Naive B cell (primary cell): ENCODE data around the gene ZNF674. TPM values are rescaled to one million over a fixed set of nuclear protein-coding genes. Genes with fewer than 3 reads are reported as not detected.

Experiments used
- ATAC-seq, 2 donors: fragments of 150-1000 bp; cut with Tn5 transposase; 2 replicates each; pipeline ENCODE4 v1.10.0; 2021; ENCODE audit warnings: low read depth in 2 of 2, mild to moderate bottlenecking in 2 of 2, moderate library complexity in 2 of 2
- DNase-seq: peaks from one replicate; pipeline ENCODE4 v3.0.0; 2022
- H3K27ac Mint-ChIP-seq, 6 donors: one replicate each; pipeline ENCODE4 v1.8.0; 2020 to 2022; ENCODE audit warnings: mild to moderate bottlenecking in 6 of 6, mixed read lengths in 6 of 6, moderate library complexity in 5 of 6, inconsistent platforms in 2 of 6
- H3K27me3 Mint-ChIP-seq, 3 donors: one replicate each; pipeline ENCODE4 v1.8.0; 2021 to 2022; ENCODE audit warnings: mixed read lengths in 3 of 3, mild to moderate bottlenecking in 1 of 3
- H3K36me3 Mint-ChIP-seq, 2 donors: one replicate each; pipeline ENCODE4 v1.8.0; 2020 to 2022; ENCODE audit warnings: mixed read lengths in 2 of 2, inconsistent platforms in 1 of 2, mild to moderate bottlenecking in 1 of 2
- H3K4me1 Mint-ChIP-seq, 3 donors: one replicate each; pipeline ENCODE4 v1.8.0; 2020 to 2022; ENCODE audit warnings: mixed read lengths in 3 of 3, inconsistent platforms in 1 of 3, mild to moderate bottlenecking in 1 of 3, moderate library complexity in 1 of 3
- H3K4me3 Mint-ChIP-seq, 8 donors: one replicate each; pipeline ENCODE4 v1.8.0; 2020 to 2022; ENCODE audit warnings: mild to moderate bottlenecking in 8 of 8, mixed read lengths in 8 of 8, moderate library complexity in 8 of 8, inconsistent platforms in 2 of 8
- H3K9me3 Mint-ChIP-seq, 7 donors: one replicate each; pipeline ENCODE4 v1.8.0; 2020 to 2022; ENCODE audit warnings: mixed read lengths in 7 of 7, mild to moderate bottlenecking in 5 of 7, inconsistent platforms in 2 of 7, moderate library complexity in 1 of 7
- polyA plus RNA-seq, 6 donors: library from polyadenylated mRNA; unstranded; fragments of 300-500 nt; fragmentation: Illumina TruSeq; gene quantifications; one replicate each; pipeline ENCODE4 v1.2.3, GENCODE V29; 2021; ENCODE audit warnings: low read depth in 6 of 6

The ZNF674 gene
- polyA plus RNA-seq: 1 to 10 TPM in 1 of 6 donors, under 1 TPM in 3, not detected in 2; 0.28 to 1.0 (median 0.57) TPM

DNA sequence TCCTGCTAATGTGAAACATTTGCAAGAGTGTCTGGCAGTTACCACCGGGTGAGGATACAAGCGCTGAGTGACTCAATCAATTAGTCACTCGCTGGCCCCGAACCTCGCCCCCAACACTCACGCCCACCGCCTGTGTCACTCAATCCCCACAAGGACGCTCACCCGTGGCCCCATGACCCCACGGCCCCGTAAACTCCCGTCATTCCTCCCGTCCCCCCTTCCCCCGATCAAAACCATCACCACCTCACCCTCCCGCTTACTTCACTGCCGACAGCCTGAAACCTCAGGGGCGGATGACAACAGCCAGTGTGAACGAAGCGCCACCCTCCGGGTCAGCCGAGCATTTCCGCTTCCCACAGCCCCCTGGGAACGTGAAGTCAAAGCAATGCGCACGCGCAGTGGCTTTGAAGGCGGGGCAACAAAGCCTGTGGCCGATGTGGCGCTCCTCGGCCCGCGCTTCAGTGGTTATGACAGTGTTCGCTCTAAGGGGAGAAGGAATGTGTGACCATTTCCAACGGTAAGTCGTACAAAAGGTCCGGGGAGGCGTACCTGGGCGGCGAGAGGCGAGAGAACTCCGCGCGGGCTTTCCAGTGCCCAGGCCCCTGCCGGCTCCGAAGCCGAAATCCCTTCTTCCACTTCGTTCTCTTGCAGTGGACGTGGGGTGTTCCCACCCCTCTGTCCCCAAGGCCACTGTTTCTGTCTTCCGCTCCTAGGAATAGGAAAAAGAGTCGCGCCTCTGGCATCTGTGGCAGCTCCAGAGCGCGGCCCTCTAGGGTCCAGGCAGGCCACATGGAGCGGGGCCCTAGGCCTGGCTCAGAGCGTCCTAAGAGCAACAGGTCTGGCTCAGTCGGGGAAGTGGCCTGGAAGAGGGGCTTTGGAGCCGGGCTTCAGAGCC, at the start of gene ZNF674:
Gene ZNF674, minus strand, starts transcription at position 311 of the 895 bp plus-strand sequence. CDS start 3,334 bp downstream, outside the sequence.
- ATAC-seq (peak; percentile 91 to 92), DNase-seq (peak; percentile 92)
- no peaks in the 10 kb centered on the region for H3K36me3 Mint-ChIP-seq
- no peaks in the 10 kb centered on the region for H3K9me3 Mint-ChIP-seq
- no peaks in the 10 kb centered on the region for H3K27me3 Mint-ChIP-seq
- peak within 1 kb of the TSS; percentile 90 to 99 (median 94) for H3K27ac Mint-ChIP-seq
- H3K4me1 Mint-ChIP-seq: peaks cover 5 to 25% (median 16%) of the 10 kb centered on the region in 3 donors
- peak within 1 kb of the TSS; percentile 87 to 98 (median 97) for H3K4me3 Mint-ChIP-seq

DNA sequence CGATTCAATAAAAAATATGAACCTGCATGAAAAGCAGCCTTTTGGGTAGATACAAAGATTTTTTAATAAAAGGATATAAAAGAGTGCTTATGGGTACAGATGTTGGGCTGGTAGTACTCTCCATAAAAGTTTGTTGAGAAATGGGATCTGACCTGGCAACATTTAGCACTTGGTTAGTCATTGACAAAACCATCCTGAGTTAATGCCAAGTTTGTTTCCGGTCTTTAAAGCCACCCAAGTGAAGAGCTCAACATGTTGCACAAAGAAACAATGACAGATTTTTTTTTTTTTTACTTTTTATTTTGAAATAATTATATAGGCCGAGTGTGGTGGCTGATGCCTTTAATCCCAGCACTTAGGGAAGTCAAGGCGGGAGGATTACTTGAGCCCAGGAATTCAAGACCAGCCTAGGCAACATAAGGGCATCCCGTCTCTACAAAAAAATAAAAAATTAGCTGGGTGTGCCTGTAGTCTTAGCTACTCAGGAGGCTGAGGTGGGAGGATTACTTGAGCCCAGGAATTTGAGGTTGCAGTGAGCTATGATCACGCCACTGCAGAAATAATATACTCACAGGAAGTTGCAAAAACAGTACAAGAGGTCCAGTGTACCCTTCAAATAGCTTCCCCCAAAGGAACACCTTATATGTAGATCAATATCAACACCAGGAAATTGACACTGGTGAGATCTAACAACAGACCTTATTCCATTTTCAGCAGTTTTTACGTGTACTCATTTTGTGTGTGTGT, 44.9 kb upstream of the ZNF674 start:
- DNase-seq: no peak
- H3K4me1 Mint-ChIP-seq: peaks cover 7 to 12% (median 8%) of the 10 kb centered on the region in 3 donors
- peak overlapping the region in 1 of 6 donors; percentile 7 for H3K27ac Mint-ChIP-seq
- peaks cover 0 to 2% (median 0%) of the 10 kb centered on the region in 7 donors for H3K9me3 Mint-ChIP-seq
- ATAC-seq: no peak
- no peak overlapping the region for H3K4me3 Mint-ChIP-seq
- H3K36me3 Mint-ChIP-seq: no peaks in the 10 kb centered on the region
- H3K27me3 Mint-ChIP-seq: no peaks in the 10 kb centered on the region

- H3K9me3 Mint-ChIP-seq: peaks cover 0 to 2% (median 0%) of the 10 kb centered on the region in 7 donors
- no peaks in the 10 kb centered on the region for H3K27me3 Mint-ChIP-seq
- no peaks in the 10 kb centered on the region for H3K36me3 Mint-ChIP-seq
- peaks cover 7 to 12% (median 8%) of the 10 kb centered on the region in 3 donors for H3K4me1 Mint-ChIP-seq
- no peak for ATAC-seq
- peak overlapping the region in 2 of 6 donors; percentile 13 to 38 for H3K27ac Mint-ChIP-seq
- peak overlapping the region in 5 of 8 donors; percentile 15 to 51 (median 37) for H3K4me3 Mint-ChIP-seq
- DNase-seq: no peak
These were observed 43.0 kb upstream of the ZNF674 start for GRCh38 chrX:46588263-46588662.

DNA sequence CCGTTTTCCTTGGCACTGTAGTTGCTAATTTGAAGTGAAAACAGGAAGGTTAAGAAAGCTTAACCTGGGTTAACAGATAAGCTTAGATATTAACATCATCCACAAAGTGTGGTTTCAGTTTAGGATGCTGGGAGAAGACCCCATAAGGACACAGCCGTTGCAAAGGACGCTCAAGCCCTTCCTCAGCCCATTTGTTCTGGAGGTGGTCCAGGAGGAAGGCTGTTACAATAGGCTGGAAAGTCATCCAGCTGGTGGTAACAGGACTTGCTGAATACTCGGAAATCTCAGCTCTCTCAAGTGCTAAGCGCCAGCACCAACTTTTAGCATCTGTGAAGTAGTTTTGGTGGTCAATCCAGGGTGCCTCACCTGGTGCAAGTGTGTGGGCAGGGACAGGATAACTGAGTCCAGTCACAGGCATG, 42.5 kb upstream of the ZNF674 start:
- H3K27me3 Mint-ChIP-seq: no peaks in the 10 kb centered on the region
- no peaks in the 10 kb centered on the region for H3K36me3 Mint-ChIP-seq
- no peak for DNase-seq
- no peak for ATAC-seq
- peaks cover 7 to 12% (median 8%) of the 10 kb centered on the region in 3 donors for H3K4me1 Mint-ChIP-seq
- H3K27ac Mint-ChIP-seq: no peak overlapping the region
- H3K9me3 Mint-ChIP-seq: peaks cover 0 to 2% (median 0%) of the 10 kb centered on the region in 7 donors
- H3K4me3 Mint-ChIP-seq: peak overlapping the region in 5 of 8 donors; percentile 9 to 63 (median 29)

DNA sequence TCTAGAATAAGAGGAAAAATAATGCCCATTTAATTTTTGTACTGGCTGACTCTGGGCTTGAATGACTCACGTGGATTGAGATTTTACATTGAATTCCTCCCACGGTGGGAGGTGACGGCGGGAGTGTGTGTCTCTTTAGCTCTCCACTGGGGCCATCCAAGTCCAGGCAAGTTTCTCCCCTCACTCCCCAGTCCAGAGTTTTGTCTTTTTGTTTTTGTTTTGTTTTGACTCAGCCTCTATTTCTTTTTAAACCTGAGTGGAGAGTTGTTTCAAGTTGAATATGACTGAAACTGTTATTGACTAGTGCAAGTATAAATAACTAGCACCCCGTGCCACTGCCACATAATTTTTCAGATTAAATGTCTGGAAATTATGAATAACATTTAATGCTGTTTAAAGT, 41.9 kb upstream of the ZNF674 start:
- Mint-ChIP-seq H3K36me3 (no peaks in the 10 kb centered on the region), H3K4me1 (peaks cover 7 to 12% (median 8%) of the 10 kb centered on the region in 3 donors), H3K27me3 (no peaks in the 10 kb centered on the region), H3K4me3 (no peak overlapping the region), H3K27ac (peak overlapping the region in 1 of 6 donors; percentile 56), H3K9me3 (peaks cover 0 to 2% (median 0%) of the 10 kb centered on the region in 7 donors)
- ATAC-seq (no peak), DNase-seq (no peak)

GRCh38 chrX:46584736-46585135, 39.5 kb upstream of the ZNF674 start:
- Mint-ChIP-seq H3K36me3 (no peaks in the 10 kb centered on the region), H3K9me3 (no peaks in the 10 kb centered on the region), H3K4me1 (peaks cover 7 to 12% (median 8%) of the 10 kb centered on the region in 3 donors), H3K4me3 (no peak overlapping the region), H3K27ac (no peak overlapping the region), H3K27me3 (no peaks in the 10 kb centered on the region)
- no peak for DNase-seq
- no peak for ATAC-seq

DNA sequence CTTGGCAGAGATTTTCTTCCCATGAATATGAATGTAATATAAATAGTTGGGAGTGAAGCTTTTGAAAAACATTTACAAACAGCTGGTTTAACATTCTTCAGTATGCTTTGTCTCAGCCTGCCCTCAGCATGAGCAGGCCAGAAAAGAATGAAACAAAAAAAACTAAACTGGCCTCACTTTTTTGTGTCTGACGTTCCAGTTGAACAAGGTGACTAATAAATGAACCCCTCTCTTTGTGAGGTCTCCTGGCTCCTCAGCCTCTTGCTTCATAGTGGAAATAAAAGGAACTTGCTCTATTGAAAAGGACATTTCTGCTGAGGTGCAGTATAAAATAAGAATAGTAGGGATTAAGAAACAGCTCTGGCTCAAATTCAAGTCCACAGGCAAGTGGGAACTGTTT, 37.7 kb upstream of the ZNF674 start:
- DNase-seq: no peak
- Mint-ChIP-seq H3K36me3 (no peaks in the 10 kb centered on the region), H3K9me3 (no peaks in the 10 kb centered on the region), H3K27me3 (no peaks in the 10 kb centered on the region), H3K4me3 (no peak overlapping the region), H3K27ac (no peak overlapping the region), H3K4me1 (peaks cover 2 to 7% (median 2%) of the 10 kb centered on the region in 3 donors)
- no peak for ATAC-seq

DNA sequence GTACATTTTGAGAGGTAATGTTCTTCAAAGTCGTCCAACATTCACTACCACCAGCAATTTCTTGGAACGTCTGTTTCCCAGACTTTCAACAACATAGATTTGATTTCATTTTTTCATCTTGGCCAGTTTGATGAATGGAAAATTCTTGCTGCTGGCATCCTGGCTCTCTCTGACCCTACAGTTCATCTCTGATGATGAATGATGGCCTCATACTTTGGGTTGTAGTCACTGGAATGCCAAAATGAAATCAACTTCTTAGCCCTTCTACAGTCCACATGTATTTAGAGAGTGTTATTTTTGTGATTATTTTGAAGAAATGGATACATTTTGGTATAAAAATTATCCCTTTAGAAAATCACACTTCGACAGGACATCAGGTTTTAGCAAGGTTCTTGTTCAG, 37.1 kb upstream of the ZNF674 start:
- Mint-ChIP-seq H3K27ac (no peak overlapping the region), H3K27me3 (no peaks in the 10 kb centered on the region), H3K4me1 (peaks cover 0 to 3% (median 0%) of the 10 kb centered on the region in 3 donors), H3K9me3 (no peaks in the 10 kb centered on the region), H3K4me3 (no peak overlapping the region), H3K36me3 (no peaks in the 10 kb centered on the region)
- DNase-seq (no peak), ATAC-seq (no peak)

GRCh38 chrX:46580613-46581012, 35.4 kb upstream of the ZNF674 start:
- H3K27ac Mint-ChIP-seq: no peak overlapping the region
- no peaks in the 10 kb centered on the region for H3K27me3 Mint-ChIP-seq
- ATAC-seq: no peak
- H3K4me3 Mint-ChIP-seq: no peak overlapping the region
- H3K4me1 Mint-ChIP-seq: peaks cover 7 to 9% (median 8%) of the 10 kb centered on the region in 3 donors
- H3K36me3 Mint-ChIP-seq: no peaks in the 10 kb centered on the region
- DNase-seq: no peak
- no peaks in the 10 kb centered on the region for H3K9me3 Mint-ChIP-seq

GRCh38 chrX:46579250-46579649, 34.0 kb upstream of the ZNF674 start:
- H3K36me3 Mint-ChIP-seq: no peaks in the 10 kb centered on the region
- no peak overlapping the region for H3K27ac Mint-ChIP-seq
- H3K27me3 Mint-ChIP-seq: no peaks in the 10 kb centered on the region
- no peak for ATAC-seq
- H3K9me3 Mint-ChIP-seq: no peaks in the 10 kb centered on the region
- H3K4me1 Mint-ChIP-seq: peaks cover 11 to 13% (median 12%) of the 10 kb centered on the region in 3 donors
- H3K4me3 Mint-ChIP-seq: no peak overlapping the region
- no peak for DNase-seq

GRCh38 chrX:46577221-46578005, 32.2 kb upstream of the ZNF674 start:
- peaks cover 0 to 3% (median 0%) of the 10 kb centered on the region in 3 donors for H3K27me3 Mint-ChIP-seq
- H3K27ac Mint-ChIP-seq: no peak overlapping the region
- no peak for ATAC-seq

GRCh38 chrX:46576458-46576857, 31.2 kb upstream of the ZNF674 start:
- Mint-ChIP-seq H3K4me3 (peak overlapping the region in 4 of 8 donors; percentile 56 to 78 (median 66)), H3K9me3 (peaks cover 0 to 2% (median 0%) of the 10 kb centered on the region in 7 donors), H3K4me1 (peaks cover 22 to 31% (median 29%) of the 10 kb centered on the region in 3 donors), H3K27ac (no peak overlapping the region), H3K27me3 (peaks cover 0 to 3% (median 0%) of the 10 kb centered on the region in 3 donors), H3K36me3 (no peaks in the 10 kb centered on the region)
- DNase-seq: no peak
- no peak for ATAC-seq

More at GRCh38 chrX:46577221-46578005, 32.2 kb upstream of the ZNF674 start:
- Mint-ChIP-seq H3K4me1 (peaks cover 14 to 21% (median 20%) of the 10 kb centered on the region in 3 donors), H3K4me3 (no peak overlapping the region), H3K36me3 (no peaks in the 10 kb centered on the region), H3K9me3 (peaks cover 0 to 2% (median 0%) of the 10 kb centered on the region in 7 donors)
- DNase-seq: no peak
